Measurements from ENCODE around the gene TOMT.
A peak's percentile ranks its signal among the peaks of the same experiment; 100 is the strongest.

The TOMT gene

GRCh38 chr11:72088076-72088808, 17.5 kb upstream of the TOMT start:
- no peak for DNase-seq

GRCh38 chr11:72091292-72091691, 14.4 kb upstream of the TOMT start:
- DNase-seq, result peak; percentile 90

- no peak for DNase-seq
These were observed 7.0 kb upstream of the TOMT start for GRCh38 chr11:72098741-72099140.

- no peak for DNase-seq
These were observed 5.7 kb upstream of the TOMT start for GRCh38 chr11:72100009-72100408.

- peak; percentile 89 for DNase-seq
These were observed 5.3 kb upstream of the TOMT start for GRCh38 chr11:72100462-72100861.

- DNase-seq, result no peak
These were observed 3.6 kb upstream of the TOMT start for GRCh38 chr11:72102162-72102561.

- DNase-seq, result peak; percentile 67
These were observed 3.1 kb upstream of the TOMT start for GRCh38 chr11:72102631-72102945.

GRCh38 chr11:72102946-72103753, 2.6 kb upstream of the TOMT start, which contains the start of gene LAMTOR1:
TSS of gene LAMTOR1 (minus strand) at chr11:72103297. CDS start at chr11:72103224, 73 bp downstream.
- DNase-seq, result peak; percentile 99

GRCh38 chr11:72103754-72104167, 2.0 kb upstream of the TOMT start:
- DNase-seq, result no peak

- DNase-seq, result no peak
These were observed 5.8 kb downstream of the TOMT start for GRCh38 chr11:72111300-72112142.

GRCh38 chr11:72112143-72112977, 6.6 kb downstream of the TOMT start, which contains the start of gene ANAPC15:
TSS of gene ANAPC15 (minus strand) at chr11:72112695. CDS start at chr11:72111276, 1,419 bp downstream.
- DNase-seq, result peak; percentile 100

GRCh38 chr11:72112978-72113808, 7.5 kb downstream of the TOMT start:
- DNase-seq, result no peak

- DNase-seq, result no peak
These were observed 8.8 kb downstream of the TOMT start for GRCh38 chr11:72114570-72114969.

GRCh38 chr11:72116019-72116755, 10.5 kb downstream of the TOMT start:
- no peak for DNase-seq

- no peak for DNase-seq
These were observed 13.5 kb downstream of the TOMT start for GRCh38 chr11:72119198-72119597.

- DNase-seq, result no peak
These were observed 15.2 kb downstream of the TOMT start for GRCh38 chr11:72120930-72121329.

- DNase-seq, result no peak
These were observed 16.9 kb downstream of the TOMT start for GRCh38 chr11:72122607-72123006.

- no peak for DNase-seq
These were observed 17.5 kb downstream of the TOMT start for GRCh38 chr11:72123117-72123653.

- DNase-seq, result no peak
These were observed 18.3 kb downstream of the TOMT start for GRCh38 chr11:72124046-72124445.

- DNase-seq, result no peak
These were observed 20.2 kb downstream of the TOMT start for GRCh38 chr11:72125956-72126355.
